Stimulated activated CD8-positive, alpha-beta memory T cell treated with anti-CD3 and anti-CD28 coated beads, Interleukin-12 subunit alpha, Interleukin-12 subunit beta, amount 100 ng/mL, for 1 hour (primary cell): ENCODE data around the gene LAMA3.

Source experiments
- DNase-seq: peaks from one replicate; pipeline ENCODE4 v3.0.0-alpha.2; 2020; ENCODE audit warnings: low read depth

The LAMA3 gene

GRCh38 chr18:23851470-23852002 lies 162.3 kb downstream of the LAMA3 start:
- no peak for DNase-seq

- no peak for DNase-seq
Observed at GRCh38 chr18:23852236-23853045, 163.2 kb downstream of the LAMA3 start.

DNA sequence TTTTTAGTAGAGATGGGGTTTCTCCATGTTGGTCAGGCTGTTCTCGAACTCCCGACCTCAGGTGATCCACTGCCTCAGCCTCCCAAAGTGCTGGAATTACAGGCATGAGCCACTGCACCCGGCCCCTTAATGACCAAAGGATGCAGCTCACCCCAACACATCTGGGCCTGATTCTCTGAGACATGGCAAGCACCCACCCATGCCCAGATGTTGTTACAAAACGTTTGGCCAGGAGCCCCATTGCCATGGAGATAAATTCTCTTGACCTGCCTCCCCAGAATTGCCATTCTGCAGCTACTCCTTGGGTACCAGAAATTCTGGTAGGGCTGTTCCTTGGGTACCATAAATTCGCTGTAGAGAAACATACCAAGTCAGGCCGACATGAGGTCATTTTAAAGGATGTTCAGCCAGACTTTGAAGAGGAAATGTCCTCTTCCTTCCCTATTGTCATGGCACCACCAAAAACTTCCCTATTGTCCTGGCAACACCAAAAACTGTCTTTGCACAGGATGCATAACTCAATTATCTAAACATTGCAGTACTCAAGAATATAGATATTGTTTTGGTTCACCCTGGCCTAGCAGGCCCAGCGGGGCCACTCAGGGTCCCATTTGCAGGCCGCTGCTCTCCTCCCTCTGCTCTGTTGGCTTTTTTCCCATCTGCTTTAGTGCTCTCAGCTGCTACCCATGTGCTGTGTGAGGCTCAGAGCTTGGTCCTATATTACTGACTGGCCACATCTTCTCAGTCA lies 164.4 kb downstream of the LAMA3 start:
- DNase-seq, result no peak

GRCh38 chr18:23855721-23856120 lies 166.5 kb downstream of the LAMA3 start:
- DNase-seq, result no peak

DNA sequence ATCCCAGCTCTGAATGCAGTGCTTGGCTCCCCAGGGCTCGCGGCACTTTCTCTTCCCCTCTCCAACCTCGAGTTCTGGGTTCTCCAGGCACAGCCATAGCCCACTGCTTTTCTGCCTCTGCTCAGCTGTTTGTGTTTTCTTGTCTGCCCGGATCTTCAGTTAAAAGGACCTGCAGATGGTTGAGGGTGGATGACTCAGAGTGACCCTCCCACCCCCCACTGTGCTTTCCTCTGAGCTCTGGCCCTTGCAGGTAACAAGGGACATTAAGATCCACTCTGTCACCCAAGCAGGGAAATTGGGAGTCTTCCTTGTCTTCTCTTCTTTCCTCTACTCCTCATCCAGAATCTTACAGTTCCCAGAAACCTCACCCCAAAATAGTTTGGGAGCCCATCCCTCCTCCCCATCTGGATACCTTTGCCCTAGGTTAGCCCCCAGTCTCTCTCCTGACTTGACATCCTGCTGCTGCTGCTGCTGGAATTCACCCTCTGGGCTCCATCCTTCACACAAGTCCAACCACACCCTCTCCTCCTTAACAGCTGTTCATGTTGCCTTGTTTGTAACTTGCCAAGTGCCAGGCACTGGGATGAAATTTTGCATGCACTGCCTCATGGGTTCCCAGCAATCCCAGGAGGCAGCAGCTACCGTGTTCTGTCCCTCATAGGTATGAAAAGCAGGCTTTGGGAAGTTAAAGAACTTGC lies 167.4 kb downstream of the LAMA3 start:
- no peak for DNase-seq

- DNase-seq, result no peak
Observed at GRCh38 chr18:23857164-23857552, 167.9 kb downstream of the LAMA3 start.

DNA sequence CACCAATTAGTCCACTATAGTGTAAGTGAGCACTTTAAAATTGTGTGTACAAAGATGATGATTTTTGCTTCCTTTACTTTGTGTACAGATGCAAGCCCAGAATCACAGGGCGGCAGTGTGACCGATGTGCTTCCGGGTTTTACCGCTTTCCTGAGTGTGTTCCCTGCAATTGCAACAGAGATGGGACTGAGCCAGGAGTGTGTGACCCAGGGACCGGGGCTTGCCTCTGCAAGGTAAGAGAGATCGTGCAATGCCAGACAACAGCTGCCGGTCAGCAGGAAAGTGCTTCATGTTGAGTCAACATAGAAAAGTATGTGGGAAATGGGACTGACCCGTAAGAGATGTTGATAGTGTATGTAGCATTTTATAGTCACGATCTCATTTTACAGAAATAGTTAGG lies 168.5 kb downstream of the LAMA3 start:
- DNase-seq, result no peak

GRCh38 chr18:23859466-23860336 lies 170.4 kb downstream of the LAMA3 start:
- no peak for DNase-seq

GRCh38 chr18:23861326-23861725 lies 172.1 kb downstream of the LAMA3 start:
- no peak for DNase-seq

DNA sequence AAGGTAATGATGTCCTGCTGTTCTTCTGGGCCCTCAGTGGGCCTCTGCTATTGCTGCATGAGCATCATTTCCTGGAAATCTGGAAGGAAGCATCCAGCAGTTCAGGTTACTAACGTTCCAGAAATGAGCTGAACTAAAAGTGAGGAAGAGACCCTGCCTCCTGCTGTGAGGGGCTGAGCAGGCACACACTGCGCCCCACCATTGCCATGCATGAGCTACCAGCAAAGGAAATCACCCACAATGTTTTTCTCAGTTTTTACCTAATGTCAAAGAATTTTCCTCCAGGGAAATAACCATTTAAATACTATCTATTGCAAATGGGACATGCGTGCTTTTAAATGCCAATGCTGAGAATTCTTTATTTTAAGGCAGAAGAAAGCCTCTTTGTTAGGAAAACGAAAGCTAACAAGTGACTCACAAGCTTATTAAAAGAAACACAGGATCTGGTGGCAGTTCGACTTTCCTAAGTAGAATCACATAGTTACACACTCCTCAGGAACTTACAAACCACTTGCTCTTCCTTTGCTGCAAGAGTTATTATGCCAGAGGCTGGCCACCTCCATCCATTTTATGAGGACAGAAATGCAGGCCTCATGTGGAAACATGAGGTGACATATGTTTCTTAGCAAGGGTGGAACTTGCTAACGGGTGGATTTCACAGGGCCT lies 172.7 kb downstream of the LAMA3 start:
- no peak for DNase-seq

- peak; percentile 7 for DNase-seq
Observed at GRCh38 chr18:23864624-23865023, 175.4 kb downstream of the LAMA3 start.

DNA sequence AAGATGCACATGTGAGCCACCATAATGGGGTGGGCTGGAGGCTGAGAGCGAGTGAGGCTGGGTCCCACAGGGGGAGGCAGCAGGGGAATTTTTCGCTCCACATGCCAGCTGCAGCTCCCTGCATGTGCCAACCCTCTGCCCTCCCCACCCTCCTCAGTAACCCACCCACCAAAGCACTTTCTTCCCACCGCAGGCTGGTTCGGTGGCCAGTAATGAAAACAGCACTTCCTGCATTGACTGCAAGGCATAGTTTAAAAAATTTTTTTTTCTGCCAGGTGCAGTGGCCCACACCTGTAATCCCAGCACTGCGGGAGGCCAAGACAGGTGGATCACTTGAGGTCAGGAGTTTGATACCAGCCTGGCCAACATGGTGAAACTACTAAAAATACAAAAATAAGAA lies 177.8 kb downstream of the LAMA3 start:
- DNase-seq, result no peak

GRCh38 chr18:23868136-23868785 lies 179.0 kb downstream of the LAMA3 start:
- DNase-seq, result no peak

DNA sequence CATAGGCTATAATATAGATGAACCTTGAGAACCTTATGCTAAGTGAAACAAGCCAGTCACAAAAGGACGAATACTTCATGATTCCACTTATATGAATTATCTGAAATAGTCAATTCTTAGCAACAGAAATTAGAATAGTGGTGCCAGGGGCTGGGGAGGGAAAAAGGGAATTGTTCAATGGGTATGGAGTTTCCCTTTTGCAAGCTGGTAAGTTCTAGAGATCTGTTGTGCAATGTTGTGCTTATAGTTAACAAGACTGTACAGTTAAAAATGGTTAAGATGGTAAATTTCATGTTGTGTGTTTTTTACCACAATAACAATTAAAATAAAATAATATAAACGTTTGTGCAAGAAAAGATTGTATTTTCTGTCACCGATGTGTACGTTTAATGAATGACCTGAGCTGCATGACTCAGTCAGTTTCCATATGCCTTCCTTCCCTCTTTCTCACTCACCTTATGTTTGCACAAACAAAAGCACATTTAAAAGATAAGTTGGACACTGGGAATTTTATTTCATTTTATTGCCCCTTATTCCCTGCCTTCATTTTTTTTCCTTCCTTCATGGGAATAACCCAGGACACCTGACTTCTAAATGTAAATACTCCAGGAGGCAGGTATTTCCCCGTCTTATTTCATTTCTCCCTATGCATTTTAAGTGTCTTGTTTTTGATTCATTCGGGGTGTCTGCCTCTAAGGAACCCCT lies 181.6 kb downstream of the LAMA3 start:
- no peak for DNase-seq

GRCh38 chr18:23871410-23871809 lies 182.2 kb downstream of the LAMA3 start:
- DNase-seq, result peak; percentile 57

- peak; percentile 10 for DNase-seq
Observed at GRCh38 chr18:23872701-23873550, 183.7 kb downstream of the LAMA3 start.

- DNase-seq, result no peak
Observed at GRCh38 chr18:23875966-23876895, 187.0 kb downstream of the LAMA3 start.

- DNase-seq, result no peak
Observed at GRCh38 chr18:23876921-23877320, 187.7 kb downstream of the LAMA3 start.
